GM21447 (cell line): ENCODE measurements around the gene ASCL1.

Source experiments
- ATAC-seq: cut with Tn5 transposase; IDR thresholded peaks from one replicate; pipeline ENCODE4 v1.9.1; 2021; ENCODE audit not compliant: unreplicated experiment

The ASCL1 gene

GRCh38 chr12:102957339-102958050, at the start of gene ASCL1:
ASCL1 (plus strand) TSS chr12:102957674; CDS start chr12:102958245, 571 bp downstream.
- no peak for ATAC-seq

DNA sequence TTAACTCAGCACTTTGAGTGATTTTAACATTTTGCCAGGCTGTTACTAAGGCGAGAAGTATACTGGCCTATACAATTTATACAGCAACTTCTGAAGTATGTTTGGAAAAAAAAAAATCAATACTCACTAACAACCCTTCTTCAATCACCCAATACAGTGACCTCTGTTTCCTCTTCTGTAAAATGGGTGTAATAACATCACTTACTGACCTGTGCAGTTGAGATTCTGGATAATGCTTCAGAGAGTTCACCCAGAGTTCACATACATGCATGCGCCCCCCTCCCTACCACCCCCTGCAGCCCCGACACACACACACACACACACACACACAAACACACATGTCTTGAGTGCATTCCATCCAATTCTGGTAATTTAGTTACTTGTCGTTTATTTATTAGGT, 49.6 kb upstream of the ASCL1 start:
- no peak for ATAC-seq

- no peak for ATAC-seq
Observed at GRCh38 chr12:102910137-102910536, 47.3 kb upstream of the ASCL1 start.

DNA sequence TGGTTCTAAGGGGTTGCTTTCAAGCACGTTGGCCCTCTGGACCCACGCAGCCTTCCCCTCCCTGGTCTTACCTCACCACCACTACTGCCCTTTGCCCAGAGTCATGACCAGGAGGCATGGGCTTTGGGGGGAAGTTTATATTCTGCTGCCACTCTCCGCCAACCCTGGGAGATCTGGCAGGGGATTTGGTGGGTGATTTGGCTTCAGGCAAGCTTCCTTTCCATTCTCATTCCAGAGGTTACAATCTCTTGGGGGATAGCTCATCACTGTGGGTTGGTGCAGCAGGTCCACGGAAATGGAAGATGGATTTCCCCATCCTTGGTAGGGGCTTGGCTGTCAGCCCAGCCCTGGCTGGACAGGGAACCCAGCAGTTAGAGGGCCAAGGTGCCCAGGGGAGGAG, 46.7 kb upstream of the ASCL1 start:
- no peak for ATAC-seq

- no peak for ATAC-seq
Observed at GRCh38 chr12:102911320-102911719, 46.2 kb upstream of the ASCL1 start.

GRCh38 chr12:102912258-102912657, 45.2 kb upstream of the ASCL1 start:
- no peak for ATAC-seq

- ATAC-seq = no peak
Observed at GRCh38 chr12:102913453-102914226, 43.8 kb upstream of the ASCL1 start.

GRCh38 chr12:102916252-102917025, 41.0 kb upstream of the ASCL1 start:
- no peak for ATAC-seq

- peak; percentile 51 for ATAC-seq
Observed at GRCh38 chr12:102917026-102917787, 40.3 kb upstream of the ASCL1 start, which contains the start of gene PAH. PAH (minus strand) TSS chr12:102917244; CDS start chr12:102917130, 114 bp downstream.

- ATAC-seq = no peak
Observed at GRCh38 chr12:102918840-102919239, 38.6 kb upstream of the ASCL1 start.

GRCh38 chr12:102920271-102920670, 37.2 kb upstream of the ASCL1 start:
- no peak for ATAC-seq

DNA sequence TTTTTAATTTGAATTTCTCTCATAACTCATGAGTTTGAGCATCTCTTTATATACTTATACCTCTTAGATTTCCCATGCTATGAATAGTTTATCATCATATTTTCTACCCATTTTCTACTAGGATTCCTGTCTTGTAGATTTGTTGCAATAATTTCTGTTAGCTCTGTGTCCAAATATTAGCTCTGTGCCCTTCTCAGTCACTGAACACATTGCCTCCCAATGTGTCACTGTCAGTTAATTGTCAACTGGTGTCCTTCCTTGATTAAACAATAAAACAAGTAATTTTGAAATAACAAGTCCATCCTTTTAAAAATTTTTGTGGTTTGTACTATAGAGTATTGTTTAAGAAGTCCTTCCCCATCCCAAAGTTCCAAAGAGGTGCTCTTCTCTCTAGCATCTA, 36.2 kb upstream of the ASCL1 start:
- no peak for ATAC-seq

DNA sequence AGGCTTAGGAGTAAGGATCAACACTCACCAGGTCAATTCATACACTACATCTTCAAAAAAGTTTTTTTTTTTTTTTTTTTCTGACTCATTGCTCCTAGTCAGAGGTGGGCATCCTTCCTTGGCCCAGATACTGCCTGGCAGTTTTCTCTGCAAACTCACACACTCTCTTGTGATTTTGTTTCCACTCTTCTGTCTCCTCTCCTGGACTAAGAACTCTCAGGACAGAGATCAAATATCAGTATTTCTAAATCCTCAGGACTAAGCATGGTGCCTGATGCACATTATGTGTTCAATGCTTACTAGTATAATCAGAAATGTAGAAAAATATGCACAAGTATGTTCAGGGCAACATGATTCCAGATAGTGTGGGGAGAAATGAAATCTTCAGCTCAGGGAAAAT, 30.3 kb upstream of the ASCL1 start:
- ATAC-seq = no peak

GRCh38 chr12:102933168-102933567, 24.3 kb upstream of the ASCL1 start:
- no peak for ATAC-seq

DNA sequence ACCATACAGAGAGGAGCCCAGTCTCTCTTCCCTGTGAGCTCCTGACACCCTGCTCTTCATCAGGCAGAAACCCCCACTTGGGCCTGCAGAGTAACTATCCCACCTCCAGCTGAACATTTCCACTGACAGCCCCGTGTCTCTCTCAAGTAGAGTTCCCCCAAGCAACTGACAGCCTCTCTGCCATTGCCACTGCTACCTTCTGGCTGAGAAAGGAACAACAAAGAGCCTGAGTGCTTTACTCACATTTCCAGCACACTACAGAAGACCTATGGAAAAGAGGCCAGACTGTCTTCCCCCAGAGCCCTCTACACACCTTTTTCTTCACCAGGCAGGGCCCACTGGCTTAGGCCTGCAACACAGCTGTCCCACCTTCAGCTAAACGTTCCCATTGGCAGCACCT, 18.4 kb upstream of the ASCL1 start:
- no peak for ATAC-seq

DNA sequence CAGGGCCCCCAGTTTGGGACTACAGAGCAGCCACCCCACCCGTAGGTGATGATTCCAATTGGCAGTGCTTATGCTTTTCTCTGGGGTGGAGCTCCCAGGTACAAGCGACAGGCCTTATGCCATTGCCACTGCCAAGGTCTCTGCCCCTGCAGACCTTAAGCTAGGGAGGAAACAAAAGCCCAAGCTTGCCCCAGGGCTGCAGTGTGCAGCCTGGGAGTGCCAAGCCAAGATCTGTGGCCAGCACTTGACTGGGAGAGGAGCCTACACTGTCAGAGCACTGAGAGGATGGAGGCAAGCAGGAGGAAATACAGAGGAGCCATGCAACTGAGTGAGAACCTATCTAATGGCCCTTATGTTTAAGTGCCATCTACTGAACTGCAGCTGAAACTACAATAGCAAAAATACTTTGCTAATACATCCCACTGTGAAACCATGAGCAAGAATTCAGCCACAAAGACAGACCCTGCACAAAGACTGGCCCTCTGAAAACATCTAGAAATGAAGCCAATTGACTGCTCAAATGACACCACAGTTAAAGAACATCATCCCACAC, 17.7 kb upstream of the ASCL1 start:
- ATAC-seq = no peak

GRCh38 chr12:102946042-102946441, 11.4 kb upstream of the ASCL1 start:
- ATAC-seq = no peak

DNA sequence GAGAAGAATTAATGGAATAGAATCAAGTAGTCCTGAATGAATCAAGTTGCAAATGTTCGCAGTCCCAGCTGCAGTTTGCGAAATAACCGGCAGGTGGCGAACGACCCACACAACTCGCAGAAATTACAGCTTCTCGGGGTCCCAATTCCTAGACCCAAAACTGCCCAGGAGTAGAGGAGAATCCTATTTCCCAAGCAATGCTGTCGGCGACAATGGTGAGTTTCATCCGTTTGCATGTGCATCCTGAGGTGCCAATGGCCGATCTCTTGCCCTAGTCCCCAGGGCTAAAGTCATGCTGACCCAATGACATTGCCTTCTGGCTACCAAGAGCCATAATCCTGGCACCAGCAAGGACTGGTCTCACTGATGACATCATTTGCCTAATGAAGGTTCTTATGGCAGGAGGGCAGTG, 8.5 kb upstream of the ASCL1 start:
- no peak for ATAC-seq

DNA sequence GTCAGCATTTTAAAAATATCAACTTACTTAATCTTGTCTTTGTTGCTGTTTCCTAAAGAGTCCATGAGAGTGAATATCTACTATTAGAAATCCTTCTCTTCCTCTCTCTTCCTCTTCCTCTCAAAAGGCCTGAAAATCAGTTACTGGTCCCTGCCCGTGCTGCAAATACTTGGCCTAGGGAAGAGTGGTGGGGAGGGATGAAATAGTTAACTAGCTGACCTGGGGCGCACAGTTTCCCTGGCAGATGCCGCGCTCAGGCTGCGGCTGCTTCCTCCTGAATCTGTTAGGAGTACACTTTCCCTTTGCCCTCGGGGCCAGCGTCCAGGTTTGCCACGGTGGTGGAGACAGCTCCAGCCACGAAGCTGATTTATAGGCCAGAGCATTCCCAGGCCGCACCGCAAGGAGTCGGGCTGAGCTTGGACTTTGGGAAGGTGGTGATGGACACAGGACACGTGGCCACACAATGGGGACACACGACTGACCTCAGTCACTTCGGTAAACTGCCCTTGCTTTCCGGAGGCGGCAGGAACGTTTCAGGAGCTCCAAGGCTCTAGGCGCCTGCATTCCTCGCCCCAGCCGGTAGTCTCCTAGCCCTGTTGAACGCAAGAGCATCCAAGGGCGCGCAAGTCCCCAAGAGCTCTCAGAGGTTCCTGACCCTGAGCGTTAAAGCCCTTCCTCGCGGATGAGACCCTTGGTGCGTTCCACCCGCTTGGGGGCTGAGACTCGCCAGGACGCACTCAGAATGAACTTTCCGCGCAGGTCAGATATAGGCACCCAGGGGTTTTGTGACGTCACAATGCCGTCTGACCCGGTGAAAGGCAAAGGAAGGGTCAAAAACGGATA, 7.1 kb upstream of the ASCL1 start:
- ATAC-seq = no peak
